ENCODE results near the gene TADA2A.
A peak's percentile ranks its signal among the peaks of the same experiment; 100 is the strongest.

Gene TADA2A

DNA sequence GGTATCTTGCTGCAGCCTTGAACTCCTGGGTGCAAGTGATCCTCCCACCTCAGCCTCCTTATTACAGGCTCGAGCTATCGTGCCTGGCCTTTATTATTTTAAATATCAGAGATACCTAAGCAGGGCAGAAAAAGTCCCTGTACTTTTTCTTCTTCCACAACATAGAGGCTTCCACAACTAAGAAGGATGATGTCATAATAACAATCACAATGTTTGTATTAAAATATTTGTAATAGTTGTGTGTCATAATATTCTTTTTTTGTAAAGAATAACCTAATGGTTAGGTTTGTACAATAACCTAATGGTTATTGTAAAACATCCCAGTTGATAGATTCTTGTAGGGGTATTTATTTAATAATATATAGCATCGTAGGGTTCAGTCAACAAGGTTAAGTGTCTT lies 56.4 kb downstream of the TADA2A start:
- DNase-seq (ENCODE audit: low read depth, low spot score) = no peak

DNA sequence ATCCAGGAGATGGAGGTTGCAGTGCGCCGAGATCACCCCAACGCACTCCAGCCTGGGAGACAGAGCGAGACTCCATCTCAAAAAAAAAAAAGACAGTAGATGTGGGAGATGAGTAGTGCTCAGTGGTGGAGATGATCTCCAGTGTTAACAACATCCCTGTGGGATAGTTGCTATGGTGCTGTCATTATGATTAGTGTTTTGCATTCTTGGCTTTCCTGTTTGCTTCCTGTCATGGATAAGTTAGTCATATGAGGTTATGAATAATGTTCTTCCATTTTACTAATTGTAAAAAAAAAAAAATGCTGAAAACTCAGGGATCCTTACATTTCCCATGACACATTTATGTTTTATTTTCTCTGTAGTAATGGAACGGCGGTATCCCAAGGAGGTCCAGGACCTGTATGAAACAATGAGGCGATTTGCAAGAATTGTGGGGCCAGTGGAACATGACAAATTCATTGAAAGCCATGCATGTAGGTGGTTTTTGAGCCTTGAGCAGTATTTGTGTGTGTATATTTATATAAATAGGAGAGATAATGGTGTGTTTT lies 58.5 kb downstream of the TADA2A start:
- DNase-seq (ENCODE audit: low read depth, low spot score) = no peak

DNA sequence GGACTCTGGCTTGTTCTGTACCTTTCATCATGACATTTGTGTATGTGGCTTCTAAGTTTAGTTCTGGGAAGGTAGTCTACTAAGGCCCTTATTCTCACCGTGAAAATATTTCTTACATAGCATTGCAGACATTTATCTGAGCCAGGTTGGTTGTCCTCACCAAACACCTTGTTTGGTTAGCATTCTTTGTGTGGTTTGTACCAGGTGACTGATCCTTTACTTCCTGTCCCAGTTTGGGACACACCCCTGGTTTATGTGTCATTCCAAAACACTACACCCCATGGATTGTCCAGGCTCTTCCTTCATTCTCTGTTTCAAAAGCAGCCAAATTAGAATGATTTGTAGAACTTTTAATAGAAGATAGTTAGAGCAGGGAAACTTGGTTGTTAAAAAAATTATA lies 59.8 kb downstream of the TADA2A start:
- no peak for DNase-seq (ENCODE audit: low read depth, low spot score)

DNA sequence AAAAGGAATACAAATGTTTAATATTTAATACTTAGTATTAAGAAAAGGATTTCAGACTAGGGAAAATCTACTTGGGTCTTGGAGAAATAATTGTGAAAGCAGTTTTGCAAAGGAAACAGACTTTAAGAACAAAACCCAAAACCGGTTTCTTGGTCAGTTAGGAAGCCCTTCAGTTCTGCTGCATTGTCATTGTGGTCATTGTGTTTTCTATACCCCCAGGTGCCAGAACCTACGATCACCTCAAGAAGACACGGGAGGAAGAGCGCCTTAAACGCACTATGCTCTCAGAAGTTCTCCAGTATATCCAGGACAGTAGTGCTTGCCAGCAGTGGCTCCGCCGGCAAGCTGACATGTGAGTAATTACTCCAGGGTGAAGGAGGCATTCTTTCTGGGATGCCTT lies 63.5 kb downstream of the TADA2A start:
- DNase-seq (ENCODE audit: low read depth, low spot score) = no peak

DNA sequence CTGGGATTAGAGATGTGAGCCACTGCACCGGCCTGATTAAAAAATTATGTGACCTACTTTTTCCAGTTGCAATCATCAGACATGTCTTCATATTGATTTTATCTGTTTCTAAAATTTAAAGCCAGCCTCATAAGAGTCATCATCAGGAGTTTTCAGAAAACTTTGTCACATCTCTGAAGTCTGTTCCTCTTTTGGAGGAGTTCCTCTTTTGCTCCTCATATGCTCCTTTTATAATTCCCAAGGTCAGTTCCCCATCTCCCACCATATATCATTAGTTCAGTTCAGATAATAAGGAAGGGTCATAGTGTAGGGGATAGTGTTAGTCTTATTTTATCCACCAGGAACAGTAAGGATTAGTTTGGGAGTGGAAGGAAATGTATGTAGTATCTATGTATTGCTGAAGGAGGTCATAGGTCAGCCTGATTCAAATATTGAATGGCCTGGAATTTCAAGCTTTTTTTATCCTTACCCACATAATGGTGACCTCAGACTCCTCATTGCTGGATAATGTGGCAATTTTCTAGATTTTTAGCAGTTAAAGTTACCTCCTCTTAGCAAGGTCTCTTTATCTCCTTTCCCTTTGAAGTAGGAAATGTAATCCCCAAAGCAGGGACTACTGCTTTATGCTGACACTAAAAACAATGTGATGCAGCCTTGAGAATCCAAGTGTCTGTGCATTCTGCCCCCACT lies 69.2 kb downstream of the TADA2A start:
- no peak for DNase-seq (ENCODE audit: low read depth, low spot score)

DNA sequence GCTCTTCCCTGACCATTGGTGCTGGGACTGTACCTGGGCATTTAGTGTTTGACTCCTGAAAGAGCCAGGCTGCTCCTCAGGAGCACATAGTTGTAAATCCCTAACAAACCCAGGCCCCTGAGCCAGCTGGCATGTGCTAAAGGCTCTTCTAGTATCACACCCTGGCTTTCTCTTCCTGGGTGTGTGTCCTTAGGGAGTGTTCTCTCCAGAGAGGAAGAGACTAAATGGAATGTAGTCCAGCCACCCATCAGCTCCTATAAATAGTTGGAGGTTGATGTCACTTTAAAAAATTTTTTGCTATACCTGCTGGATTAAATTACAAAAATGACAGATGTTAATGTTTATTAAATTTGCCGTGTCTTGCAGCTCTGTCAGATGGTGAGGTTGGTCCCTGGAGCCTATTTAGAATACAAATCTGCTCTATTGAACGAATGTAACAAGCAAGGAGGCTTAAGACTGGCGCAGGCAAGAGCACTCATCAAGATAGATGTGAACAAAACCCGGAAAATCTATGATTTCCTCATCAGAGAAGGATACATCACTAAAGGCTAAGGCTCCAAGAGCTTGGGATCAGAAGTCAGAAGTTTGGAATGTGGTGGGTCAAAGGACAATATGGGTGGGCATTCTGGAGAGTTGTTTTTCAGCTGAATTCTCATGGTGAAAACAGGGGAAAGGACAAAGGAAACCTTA lies 69.9 kb downstream of the TADA2A start:
- peak; percentile 17 for DNase-seq (ENCODE audit: low read depth, low spot score)

DNA sequence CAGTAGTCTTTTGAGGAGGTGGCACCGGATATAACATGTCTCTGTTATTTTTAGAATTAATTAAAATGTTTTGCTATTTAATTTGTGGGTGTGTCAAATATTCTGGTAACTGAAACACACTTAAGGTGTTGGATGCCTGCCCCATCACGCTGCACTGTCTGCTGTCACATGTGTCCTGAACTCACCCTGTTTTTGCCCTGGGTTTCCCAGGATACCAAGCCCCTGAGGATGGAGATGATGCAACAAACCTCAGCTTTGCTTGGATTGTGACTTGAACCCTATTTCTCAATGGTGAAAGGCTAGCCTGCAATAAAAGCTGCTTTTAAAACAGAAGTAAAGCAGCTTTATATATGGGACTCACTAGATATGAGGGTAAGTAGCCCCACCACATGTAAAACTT lies 71.5 kb downstream of the TADA2A start:
- no peak for DNase-seq (ENCODE audit: low read depth, low spot score)

DNA sequence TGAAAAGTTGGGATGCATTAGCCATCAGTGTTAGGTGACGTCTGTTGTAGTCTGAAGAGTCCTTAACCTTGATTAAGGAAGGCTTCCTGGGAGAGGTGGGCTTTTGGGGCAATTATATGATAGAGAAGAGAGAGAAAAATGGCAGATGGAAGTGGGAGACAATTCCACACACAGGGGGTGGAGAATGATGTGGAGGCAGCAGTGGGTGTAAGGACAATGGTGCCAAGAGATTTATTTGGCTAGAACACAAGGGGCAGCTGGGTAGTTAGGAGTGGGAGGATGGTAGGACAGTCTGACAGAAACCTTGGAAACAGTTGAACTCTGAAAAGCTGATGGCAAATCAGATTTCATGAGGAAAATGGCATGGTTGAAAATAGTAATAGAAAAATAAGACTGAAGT lies 72.3 kb downstream of the TADA2A start:
- no peak for DNase-seq (ENCODE audit: low read depth, low spot score)

DNA sequence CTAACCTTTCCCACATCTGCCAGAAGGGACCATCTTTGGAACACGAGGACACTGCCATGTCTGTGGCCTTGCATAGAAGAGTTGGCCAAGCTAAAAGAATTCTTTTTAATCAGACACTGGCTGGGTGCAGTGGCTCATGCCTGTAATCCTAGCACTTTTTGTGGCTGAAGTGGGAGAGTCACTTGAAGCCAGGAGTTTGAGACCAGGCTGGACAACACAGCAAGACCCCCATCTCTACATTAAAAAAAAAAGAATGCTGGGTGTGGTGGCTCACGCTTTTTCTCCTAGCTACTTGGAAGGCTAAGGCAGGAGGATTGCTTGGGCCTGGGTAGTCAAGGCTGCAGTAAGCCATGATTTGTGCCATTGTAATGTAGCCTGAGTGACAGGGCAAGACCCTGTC lies 73.7 kb downstream of the TADA2A start:
- no peak for DNase-seq (ENCODE audit: low read depth, low spot score)

DNA sequence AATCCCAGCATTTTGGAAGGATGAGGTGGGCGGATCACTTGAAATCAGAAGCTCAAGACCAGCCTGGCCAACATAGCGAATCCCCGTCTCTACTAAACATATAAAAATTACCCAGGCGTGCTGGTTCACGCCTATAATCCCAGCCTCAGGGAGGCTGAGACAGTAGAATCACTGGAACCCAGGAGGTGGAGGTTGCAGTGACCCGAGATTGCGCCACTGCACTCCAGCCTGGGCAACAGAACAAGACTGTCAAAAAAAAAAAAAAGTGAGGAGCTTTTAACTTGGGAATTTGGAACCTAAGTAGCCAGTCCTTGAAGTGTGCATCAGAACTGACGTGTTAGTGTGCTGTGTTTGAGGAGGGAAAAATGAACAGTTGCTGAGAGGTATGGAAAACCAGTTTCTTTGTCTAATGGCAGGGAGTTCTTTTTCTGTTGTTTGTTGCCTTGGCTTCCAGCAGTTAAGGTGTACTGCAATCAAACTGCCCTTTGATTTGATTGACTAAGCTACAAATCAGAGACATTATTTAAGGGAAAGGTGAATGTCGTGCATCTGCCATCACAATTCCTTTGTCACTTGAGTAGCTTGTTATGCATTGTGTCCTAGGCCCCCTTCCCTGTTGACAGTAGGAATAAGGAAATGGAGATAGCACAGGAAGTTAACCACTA lies 74.4 kb downstream of the TADA2A start:
- DNase-seq (ENCODE audit: low read depth, low spot score) = no peak

DNA sequence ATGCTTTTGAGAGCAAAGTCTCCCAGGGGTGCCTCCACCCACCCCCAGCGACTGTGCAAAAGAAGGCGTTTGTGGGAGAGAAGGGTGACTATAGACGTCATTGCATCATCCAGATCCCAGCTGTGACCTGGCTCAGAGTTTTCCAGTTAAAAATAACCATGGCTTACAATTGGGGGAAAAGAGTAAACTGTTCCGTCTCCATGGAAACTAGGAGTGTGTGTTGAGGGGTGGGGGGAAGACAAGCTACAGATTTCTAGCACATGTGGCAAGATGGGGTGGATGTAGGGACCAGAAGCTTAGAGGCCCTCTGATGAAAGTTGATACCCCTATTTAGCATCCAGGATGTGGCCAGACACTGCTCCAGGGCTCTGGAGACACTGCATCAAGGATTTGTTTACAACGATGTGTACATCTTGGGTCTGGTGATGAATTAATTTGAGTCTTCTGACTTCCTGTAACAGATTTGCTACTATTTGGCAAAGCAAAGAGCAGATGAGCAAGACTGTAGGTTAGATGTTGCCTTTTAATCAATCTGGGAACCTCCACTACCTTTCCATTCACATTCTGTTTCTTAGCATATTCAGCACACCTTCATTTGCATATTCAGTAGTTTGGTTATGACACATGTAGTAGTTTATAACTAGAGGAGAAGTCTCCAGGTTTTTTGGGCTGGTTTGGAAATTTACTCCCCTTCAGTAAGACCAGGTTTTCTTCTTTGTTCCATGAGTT lies 76.8 kb downstream of the TADA2A start:
- no peak for DNase-seq (ENCODE audit: low read depth, low spot score)

DNA sequence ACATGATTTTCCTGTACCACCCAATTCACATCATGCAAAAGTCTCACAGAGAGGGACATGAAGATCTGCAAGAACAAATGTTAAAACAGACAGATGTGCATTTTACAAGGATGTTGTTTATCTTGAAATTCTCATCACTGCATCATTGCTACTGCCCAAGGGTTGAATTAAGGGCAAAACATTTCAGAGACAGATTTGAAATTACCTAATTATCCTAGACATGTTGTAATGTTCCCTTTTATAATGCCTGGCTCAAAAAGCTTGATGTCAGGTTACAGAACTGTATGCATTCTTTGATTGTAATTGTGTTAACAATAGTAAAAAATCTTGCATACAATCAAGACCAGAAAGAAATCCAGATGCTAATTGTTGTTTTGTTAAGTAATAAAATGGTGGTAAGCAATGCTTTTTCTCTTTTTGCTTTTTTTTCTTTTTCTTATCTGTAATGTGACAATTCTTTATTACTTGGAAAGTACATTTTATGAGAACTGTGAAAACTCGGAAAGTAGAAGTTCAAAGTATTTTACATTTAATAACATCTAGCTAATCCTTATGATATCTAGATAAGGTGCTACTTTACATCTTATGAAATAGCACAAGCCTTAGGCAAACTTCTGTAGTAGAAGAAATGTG lies 79.4 kb downstream of the TADA2A start:
- no peak for DNase-seq (ENCODE audit: low read depth, low spot score)

DNA sequence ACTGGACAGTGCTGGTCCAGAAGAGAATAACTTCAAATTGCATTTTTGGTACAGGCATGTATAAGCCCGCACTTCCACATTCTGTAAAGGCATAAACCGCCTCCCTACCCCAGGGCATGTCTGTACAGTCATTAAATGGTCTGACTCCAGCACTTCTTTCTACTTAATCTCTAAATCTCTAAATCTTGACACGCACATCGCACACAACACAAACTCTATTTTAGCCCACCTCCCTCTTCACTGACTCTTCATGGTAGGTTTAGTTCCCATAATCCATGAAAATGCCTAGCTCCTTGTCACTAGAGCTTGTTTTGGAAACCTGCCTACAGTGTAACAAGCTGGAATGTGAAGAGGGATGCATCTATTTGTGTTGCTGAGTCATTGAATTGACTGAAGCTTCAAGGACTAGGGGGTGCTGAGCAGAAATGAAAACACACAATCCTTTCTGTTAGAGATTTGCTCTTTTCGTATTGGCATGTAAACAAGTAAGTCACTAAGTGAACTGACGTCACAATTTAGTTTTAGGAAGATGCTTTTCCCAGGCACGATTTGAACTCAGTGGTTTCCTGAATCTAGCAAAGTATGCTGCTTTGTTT lies 81.4 kb downstream of the TADA2A start:
- DNase-seq (ENCODE audit: low read depth, low spot score) = peak; percentile 53

DNA sequence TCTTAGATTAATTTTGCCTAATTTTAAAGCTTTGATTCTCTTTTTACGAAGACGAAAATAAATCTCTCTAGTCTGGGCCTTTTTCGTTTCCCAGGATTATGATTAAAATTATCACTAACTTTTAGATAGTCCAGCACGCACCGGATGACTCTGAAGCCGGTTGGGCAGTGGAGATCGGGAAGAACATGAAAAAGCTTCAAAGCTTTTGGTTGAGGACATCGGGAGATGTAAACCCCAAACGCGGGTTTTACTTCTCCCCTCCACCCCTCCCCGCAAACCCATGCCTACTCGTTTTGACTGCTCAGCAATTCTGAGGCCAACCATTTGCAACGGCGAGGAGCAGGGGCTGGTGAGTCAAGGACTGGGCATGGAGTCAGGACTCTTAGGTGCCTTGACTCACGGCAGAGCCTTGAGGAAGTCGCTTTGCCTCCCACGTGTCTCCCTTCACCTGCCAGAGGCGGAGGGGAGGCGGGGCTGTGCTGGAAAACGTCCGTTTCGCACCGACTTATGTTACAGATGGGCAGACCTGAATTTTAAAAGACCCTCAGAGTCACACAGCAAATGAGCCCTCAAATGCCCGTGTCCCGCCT lies 82.0 kb downstream of the TADA2A start:
- DNase-seq (ENCODE audit: low read depth, low spot score) = peak; percentile 88

DNA sequence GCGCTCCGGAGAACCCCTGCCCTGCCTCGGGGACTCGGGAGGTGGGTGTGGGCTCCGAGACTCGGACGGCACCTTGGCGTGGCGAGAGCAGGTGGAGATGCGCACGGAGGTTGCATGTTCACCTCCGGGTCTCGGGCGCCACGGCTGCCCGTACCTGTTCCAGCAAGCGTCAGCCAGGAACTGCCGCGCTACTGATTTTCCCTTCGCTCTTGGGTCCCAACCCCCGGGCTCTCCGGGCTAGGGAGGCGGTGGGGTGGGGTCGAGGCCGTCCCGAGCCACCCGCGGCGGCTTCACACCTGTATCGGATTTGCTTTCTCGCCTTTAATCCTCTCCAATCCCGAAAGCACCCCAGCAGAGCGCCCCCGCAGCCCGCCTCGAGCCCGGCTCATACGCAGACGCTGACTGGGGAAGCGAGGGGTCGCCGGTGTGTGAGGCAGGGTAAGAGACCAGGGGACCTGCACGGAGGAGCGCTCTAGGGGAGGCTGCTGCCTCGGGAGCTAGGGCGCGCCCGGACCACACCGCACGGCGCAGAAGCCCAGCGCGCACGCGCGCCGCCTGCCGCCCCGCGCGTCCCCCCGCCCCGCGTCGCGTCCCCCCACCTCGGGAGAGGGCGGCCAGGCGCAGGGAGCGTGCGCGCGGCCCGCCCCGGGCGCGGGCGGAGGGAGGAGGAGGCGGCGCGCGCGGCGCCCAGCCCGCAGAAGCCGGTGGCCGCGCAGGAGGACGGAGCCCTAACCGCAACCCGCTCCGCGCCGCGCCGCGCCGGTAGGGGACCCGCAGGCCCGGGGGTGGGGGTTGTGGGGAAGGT lies 82.7 kb downstream of the TADA2A start, which contains the start of gene DUSP14:
DUSP14 (plus strand) TSS at position 695 of the 805 bp plus-strand sequence. CDS start 22,382 bp downstream, outside the sequence.
- peak; percentile 76 for DNase-seq (ENCODE audit: low read depth, low spot score)

DNA sequence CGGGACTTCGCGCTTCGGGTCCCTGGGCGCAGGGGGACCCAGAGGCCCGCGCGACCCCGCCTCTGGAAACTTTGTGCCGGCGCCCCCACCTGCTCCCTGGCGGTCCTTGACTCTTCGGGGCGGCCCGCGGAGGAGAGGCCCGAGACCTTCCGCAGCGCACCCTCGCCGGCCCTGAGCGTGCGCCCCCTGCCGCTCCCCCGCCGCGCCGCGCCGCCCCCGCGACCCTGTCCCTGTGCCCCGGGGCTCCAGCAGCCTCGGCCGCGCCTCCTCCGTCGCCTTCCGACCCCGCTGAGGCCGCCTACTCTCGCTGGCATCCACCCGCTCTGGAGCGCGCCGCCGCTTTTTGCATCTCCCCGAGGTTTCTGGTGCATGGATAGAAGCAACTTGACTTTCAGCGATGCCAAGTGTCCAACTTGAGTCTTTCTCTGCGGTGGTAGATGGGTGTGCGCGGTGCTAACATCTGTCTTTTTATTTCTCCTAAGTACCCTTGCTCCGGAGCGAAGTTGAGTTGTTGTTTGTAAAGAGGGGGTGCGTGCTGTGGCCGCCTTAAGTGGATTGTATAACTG lies 83.4 kb downstream of the TADA2A start:
- DNase-seq (ENCODE audit: low read depth, low spot score) = peak; percentile 73

DNA sequence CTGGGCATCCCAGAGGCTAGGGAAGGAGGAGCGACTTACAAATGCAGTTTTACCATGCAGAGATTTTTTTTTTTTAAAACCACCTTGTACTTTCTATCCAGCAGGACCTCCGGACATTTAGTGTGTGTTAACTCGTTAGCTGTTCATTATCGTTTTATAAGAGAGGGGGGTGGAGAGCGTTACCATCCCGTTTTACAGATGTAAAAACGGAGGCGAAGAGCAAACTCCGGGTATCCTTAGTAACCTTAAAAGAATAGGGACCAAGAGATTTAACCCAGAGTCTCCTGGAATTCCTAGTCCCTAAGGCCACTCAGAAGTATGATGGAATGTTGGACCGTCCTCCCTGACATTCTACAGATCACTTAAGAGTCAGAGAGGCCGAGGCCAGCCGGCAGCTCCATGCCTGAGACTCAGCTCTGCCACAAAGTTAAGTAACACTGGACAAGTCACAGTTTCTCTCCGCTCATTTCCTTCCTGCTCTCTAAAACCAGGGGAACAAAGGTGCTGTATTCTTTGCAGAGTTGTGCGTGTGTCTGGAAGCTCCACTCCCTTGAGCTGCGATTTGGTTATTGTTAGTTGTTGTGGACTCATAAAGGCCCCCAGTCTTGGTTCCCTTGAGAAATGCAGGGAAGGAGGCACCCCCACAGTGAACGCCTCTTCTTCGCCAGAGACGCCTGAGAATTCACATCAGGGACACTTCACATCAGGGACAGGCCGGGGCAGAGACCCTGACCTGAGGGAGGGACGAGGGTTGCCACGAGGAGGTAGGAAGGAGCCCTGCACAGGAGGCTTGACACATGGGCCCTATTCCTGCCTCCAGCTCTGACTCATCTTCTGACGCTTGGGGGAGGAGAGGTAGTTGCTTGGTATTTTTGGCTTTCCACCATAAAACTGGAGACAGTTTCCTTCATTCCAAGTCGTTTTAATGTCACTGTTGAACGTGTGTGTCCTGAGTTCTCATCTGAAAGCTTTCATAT lies 84.2 kb downstream of the TADA2A start:
- peak; percentile 79 for DNase-seq (ENCODE audit: low read depth, low spot score)

DNA sequence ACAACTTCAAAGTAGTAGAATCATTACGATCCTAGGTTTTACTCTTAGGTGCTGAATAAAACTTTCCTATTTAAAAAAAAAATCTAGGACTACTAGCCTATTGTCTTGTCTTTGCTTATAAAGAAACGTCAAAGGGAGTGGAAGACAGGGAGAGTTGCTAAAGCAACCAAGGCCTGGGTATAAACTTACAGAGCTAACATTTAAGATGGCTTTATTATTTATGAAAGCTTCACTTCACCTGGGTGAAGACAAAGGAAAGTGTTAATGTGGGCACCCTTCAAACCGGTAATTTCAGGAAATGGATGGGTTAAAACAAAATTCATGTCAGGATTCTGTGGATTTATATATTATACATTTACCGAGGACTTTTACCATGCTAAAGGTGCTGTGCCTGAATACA lies 85.5 kb downstream of the TADA2A start:
- no peak for DNase-seq (ENCODE audit: low read depth, low spot score)
